Neural cell (in vitro differentiated cells): Measurements from ENCODE around the gene ARFGAP1.

Experiments
- CTCF ChIP-seq: fragments of 450-650 bp; IDR thresholded peaks from 2 replicates; pipeline ENCODE4 v1.5.1; 2014; ENCODE audit warnings: antibody characterized with exemption, mild to moderate bottlenecking, moderate library complexity; ENCODE audit not compliant: poor library complexity, severe bottlenecking
- EZH2 ChIP-seq: fragments of 200-600, 300-800 bp; shearing (Covaris generic), sonication (generic); IDR thresholded peaks from 2 replicates; pipeline ENCODE4 v1.6.1; 2014; ENCODE audit warnings: antibody characterized with exemption, low read length, borderline replicate concordance, mild to moderate bottlenecking; ENCODE audit not compliant: insufficient read depth, poor library complexity, severe bottlenecking
- RAD21 ChIP-seq: fragments of 450-650 bp; conservative IDR thresholded peaks from 2 replicates; pipeline ENCODE4 v1.6.1; 2014; ENCODE audit warnings: antibody characterized with exemption, mild to moderate bottlenecking, moderate library complexity

- no peak for TF ChIP-seq EZH2
- TF ChIP-seq CTCF = no peak
- TF ChIP-seq RAD21 = no peak
These were observed 50.3 kb downstream of the ARFGAP1 start for GRCh38 chr20:63322933-63323273.
